ENCODE measurements around the gene PUM1.

PUM1 gene

DNA sequence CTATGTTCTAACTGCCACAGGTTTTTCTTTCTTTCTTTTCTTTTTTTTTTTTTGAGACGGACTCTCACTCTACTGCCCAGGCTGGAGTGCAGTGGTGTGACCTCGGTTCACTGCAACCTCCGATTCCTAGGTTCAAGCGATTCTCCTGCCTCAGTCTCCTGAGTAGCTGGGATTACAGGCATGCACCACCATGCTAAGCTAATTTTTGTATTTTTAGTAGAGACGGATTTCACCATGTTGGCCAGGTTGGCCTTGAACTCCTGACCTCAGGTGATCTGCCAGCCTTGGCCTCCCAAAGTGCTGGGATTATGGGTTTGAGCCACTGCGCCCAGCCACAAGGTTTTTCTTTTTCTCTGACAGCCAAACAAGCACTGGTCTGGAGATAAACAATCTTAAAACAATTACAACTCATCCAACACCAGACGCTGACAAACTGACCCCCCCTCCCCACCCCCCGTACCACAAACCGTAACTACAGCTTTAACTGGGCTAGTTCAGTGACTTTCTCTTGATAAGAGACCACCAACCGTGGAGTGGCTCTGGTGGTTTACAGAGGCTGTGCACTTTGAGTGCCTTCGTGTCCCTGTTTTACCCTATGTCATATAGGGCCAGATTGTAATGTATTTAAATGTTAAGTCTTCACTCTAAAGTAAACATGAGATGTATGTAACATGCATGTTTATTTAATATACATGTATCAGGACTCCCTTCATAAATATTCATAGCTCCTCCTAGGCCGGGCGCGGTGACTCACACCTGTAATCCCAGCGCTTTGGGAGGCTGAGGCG, 19.5 kb upstream of the PUM1 start:
- TF ChIP-seq CTCF (conservative IDR thresholded peaks at IDR 0.05; ENCODE audit: low read depth, low read length) = no peak
- H3K4me3 ChIP-seq (ENCODE audit: low read length) = no peak overlapping the region
- no peak for DNase-seq (ENCODE audit: low read depth)

DNA sequence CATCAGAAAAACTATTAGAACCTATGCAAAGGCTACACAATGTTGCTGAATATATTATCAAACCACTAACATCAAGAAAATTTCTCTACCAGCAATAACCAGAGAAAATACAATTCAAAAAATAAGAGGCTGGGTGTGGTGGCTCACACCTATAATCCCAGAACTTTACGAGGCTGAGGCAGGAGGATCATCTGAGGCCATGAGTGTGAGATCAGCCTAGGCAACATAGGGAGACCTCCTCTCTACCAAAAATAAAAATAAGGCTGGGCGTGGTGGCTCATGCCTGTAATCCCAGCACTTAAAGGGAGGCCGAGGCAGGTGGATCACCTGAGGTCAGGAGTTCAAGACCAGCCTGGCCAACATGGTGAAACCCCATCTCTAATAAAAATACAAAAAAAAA, 16.9 kb upstream of the PUM1 start:
- DNase-seq (ENCODE audit: low read depth) = no peak
- TF ChIP-seq CTCF (conservative IDR thresholded peaks at IDR 0.05; ENCODE audit: low read depth, low read length) = no peak
- H3K4me3 ChIP-seq (ENCODE audit: low read length) = no peak overlapping the region

DNA sequence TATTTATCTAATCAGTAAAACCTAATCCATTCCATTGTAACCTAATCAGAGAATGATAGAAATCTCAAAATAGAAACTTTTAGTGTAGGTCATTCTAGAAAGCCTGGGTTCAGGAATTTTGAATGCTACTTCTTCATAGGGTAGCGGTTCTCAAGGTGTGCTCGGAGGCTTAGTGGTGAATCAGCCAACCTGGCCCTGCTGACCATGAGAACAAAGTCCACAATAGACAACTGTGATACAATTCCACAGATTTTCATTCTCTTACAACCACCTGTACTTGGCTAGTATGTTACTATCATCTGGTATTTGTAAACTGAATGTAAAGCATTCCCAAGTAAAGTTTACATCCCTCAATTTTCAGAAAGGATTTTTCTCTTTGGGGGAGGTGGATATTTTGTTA, 7.5 kb upstream of the PUM1 start:
- TF ChIP-seq CTCF (conservative IDR thresholded peaks at IDR 0.05; ENCODE audit: low read depth, low read length) = no peak
- DNase-seq (ENCODE audit: low read depth) = no peak
- H3K4me3 ChIP-seq (ENCODE audit: low read length) = no peak overlapping the region

GRCh38 chr1:31072304-31072746, 6.8 kb upstream of the PUM1 start:
- no peak for TF ChIP-seq CTCF (conservative IDR thresholded peaks at IDR 0.05; ENCODE audit: low read depth, low read length)
- DNase-seq (ENCODE audit: low read depth) = no peak
- H3K4me3 ChIP-seq (ENCODE audit: low read length) = no peak overlapping the region

DNA sequence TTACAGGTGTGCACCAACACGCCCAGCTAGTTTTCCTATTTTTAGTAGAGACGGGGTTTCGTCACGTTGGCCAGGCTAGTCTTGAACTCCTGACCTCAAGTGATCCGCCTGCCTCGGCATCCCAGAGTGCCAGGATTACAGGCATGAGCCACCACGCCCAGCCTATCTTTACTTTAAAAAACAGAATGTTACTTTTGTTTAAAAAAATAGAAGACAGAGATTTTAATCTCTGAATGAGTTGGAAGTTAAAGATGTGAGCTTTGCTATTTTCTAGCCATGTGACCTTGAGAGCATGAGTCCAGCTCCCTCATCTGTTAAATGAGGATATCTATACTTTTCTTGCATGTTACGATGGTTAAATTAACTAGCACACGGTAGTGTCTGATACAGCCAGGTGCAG, 3.9 kb upstream of the PUM1 start:
- no peak overlapping the region for H3K4me3 ChIP-seq (ENCODE audit: low read length)
- TF ChIP-seq CTCF (conservative IDR thresholded peaks at IDR 0.05; ENCODE audit: low read depth, low read length) = no peak
- DNase-seq (ENCODE audit: low read depth) = no peak

DNA sequence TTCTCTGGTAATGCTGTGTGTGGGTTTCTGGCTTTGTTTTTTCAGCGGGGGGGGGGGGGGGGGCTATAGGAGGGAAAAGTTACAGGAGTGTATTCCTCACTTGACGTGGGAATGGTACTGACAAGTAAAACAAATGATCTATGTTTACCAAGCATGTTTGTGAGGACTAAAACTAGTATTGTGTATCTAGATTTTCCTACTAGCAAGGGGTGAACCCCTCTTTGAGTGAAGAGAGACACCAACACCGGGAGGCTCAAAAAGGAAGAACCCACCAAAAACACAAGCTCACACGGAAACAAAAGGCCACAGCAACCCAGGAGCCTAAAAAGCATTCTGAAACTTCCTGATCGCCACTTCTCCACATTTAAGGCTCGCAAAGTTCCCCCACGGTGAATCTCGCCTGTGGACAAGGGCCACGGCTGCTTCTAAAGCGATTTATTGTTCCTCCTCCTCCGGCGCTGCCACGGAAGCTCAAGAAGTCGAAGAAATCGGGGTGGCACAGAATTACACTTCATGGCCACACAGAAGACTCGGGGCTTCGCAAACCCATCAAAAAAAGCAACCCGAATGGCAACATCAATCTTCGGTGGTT, 703 bp downstream of the PUM1 start:
- H3K4me3 ChIP-seq (ENCODE audit: low read length) = peak overlapping the region; percentile 85
- TF ChIP-seq CTCF (conservative IDR thresholded peaks at IDR 0.05; ENCODE audit: low read depth, low read length) = no peak
- no peak for DNase-seq (ENCODE audit: low read depth)
